Measurements from ENCODE around the gene SYPL1.

Gene SYPL1

GRCh38 chr7:106121189-106121810 lies 9.2 kb upstream of the SYPL1 start:
- DNase-seq (ENCODE audit: low read depth) = no peak

GRCh38 chr7:106120500-106120899 lies 8.4 kb upstream of the SYPL1 start:
- no peak for DNase-seq (ENCODE audit: low read depth)

- no peak for DNase-seq (ENCODE audit: low read depth)
Measured at GRCh38 chr7:106119719-106120118, 7.6 kb upstream of the SYPL1 start.

- no peak for DNase-seq (ENCODE audit: low read depth)
Measured at GRCh38 chr7:106117786-106118544, 5.9 kb upstream of the SYPL1 start.

GRCh38 chr7:106116161-106116704 lies 4.1 kb upstream of the SYPL1 start:
- no peak for DNase-seq (ENCODE audit: low read depth)

GRCh38 chr7:106114716-106115383 lies 2.7 kb upstream of the SYPL1 start:
- DNase-seq (ENCODE audit: low read depth) = no peak

- no peak for DNase-seq (ENCODE audit: low read depth)
Measured at GRCh38 chr7:106112972-106113421, 885 bp upstream of the SYPL1 start.

GRCh38 chr7:106111655-106112117 lies 426 bp downstream of the SYPL1 start:
- peak; percentile 5 for DNase-seq (ENCODE audit: low read depth)

GRCh38 chr7:106110885-106111654 lies 1.0 kb downstream of the SYPL1 start:
- no peak for DNase-seq (ENCODE audit: low read depth)

- DNase-seq (ENCODE audit: low read depth) = no peak
Measured at GRCh38 chr7:106110238-106110560, 1.9 kb downstream of the SYPL1 start.

- DNase-seq (ENCODE audit: low read depth) = no peak
Measured at GRCh38 chr7:106109521-106110237, 2.4 kb downstream of the SYPL1 start.

- DNase-seq (ENCODE audit: low read depth) = no peak
Measured at GRCh38 chr7:106108991-106109390, 3.1 kb downstream of the SYPL1 start.

- DNase-seq (ENCODE audit: low read depth) = no peak
Measured at GRCh38 chr7:106104721-106105260, 7.3 kb downstream of the SYPL1 start.

GRCh38 chr7:106102387-106102966 lies 9.6 kb downstream of the SYPL1 start:
- no peak for DNase-seq (ENCODE audit: low read depth)

- DNase-seq (ENCODE audit: low read depth) = no peak
Measured at GRCh38 chr7:106101726-106102125, 10.4 kb downstream of the SYPL1 start.

- no peak for DNase-seq (ENCODE audit: low read depth)
Measured at GRCh38 chr7:106100863-106101629, 11.1 kb downstream of the SYPL1 start.

GRCh38 chr7:106099539-106099938 lies 12.6 kb downstream of the SYPL1 start:
- DNase-seq (ENCODE audit: low read depth) = no peak

GRCh38 chr7:106098889-106099288 lies 13.2 kb downstream of the SYPL1 start:
- DNase-seq (ENCODE audit: low read depth) = no peak

GRCh38 chr7:106095634-106096033 lies 16.5 kb downstream of the SYPL1 start:
- DNase-seq (ENCODE audit: low read depth) = no peak

GRCh38 chr7:106094780-106095179 lies 17.3 kb downstream of the SYPL1 start:
- no peak for DNase-seq (ENCODE audit: low read depth)

Measured in activated gamma-delta T cell treated with anti-CD3 and anti-CD28 coated beads, Interleukin-2, amount 50 U/mL, for 16 hours (primary cell).